ENCODE results near the gene SELENOW.
A peak's percentile ranks its signal among the peaks of the same experiment; 100 is the strongest.
"Not testable (repeated sequence)": the region's sequence is repeated elsewhere in the genome, so short reads cannot be mapped to it uniquely, and the experiment has no call there.

Gene SELENOW

DNA sequence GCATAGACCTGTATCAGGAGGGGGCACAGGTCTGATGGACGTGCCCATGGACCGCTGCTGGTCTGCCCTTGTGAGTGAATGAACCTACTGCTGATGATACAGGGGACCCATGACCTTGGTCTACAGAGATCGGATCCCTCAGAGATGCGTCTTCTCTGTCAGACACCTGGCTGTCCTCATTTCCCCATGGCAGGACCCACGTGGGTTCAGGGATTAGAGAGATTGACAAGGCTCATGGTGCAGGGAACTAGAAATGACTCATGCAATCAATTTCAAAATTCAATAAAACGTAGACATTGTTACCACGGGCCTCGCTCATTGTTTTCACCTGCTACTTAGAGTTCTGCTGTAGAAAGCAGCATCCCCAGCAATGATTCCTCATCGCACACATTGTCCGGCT is 26.8 kb downstream of the SELENOW start:
- DNase-seq (ENCODE audit: low spot score in 2 of 2): no peak
- Mint-ChIP-seq H3K4me1 (no peaks in the 10 kb centered on the region), H3K9me3 (peaks cover 3% of the 10 kb centered on the region), H3K27ac (no peak overlapping the region), H3K4me3 (no peak overlapping the region), H3K36me3 (peaks cover 2% of the 10 kb centered on the region), H3K27me3 (no peaks in the 10 kb centered on the region)
- ATAC-seq (ENCODE audit: low read depth): no peak

GRCh38 chr19:47806435-47806834 is 27.9 kb downstream of the SELENOW start:
- Mint-ChIP-seq H3K9me3 (no peaks in the 10 kb centered on the region), H3K27me3 (peaks cover 1% of the 10 kb centered on the region), H3K4me3 (no peak overlapping the region), H3K36me3 (peaks cover 2% of the 10 kb centered on the region), H3K4me1 (no peaks in the 10 kb centered on the region), H3K27ac (no peak overlapping the region)
- ATAC-seq (ENCODE audit: low read depth) (no peak), DNase-seq (ENCODE audit: low spot score in 2 of 2) (no peak)

- Mint-ChIP-seq H3K4me1 (no peaks in the 10 kb centered on the region), H3K27me3 (peaks cover 14% of the 10 kb centered on the region), H3K9me3 (peaks cover 2% of the 10 kb centered on the region), H3K36me3 (peaks cover 2% of the 10 kb centered on the region), H3K27ac (no peak overlapping the region), H3K4me3 (no peak overlapping the region)
- DNase-seq (ENCODE audit: low spot score in 2 of 2) (peak; percentile 49 to 54), ATAC-seq (ENCODE audit: low read depth) (peak; percentile 63)
These were observed 34.9 kb downstream of the SELENOW start for GRCh38 chr19:47813304-47813994.

DNA sequence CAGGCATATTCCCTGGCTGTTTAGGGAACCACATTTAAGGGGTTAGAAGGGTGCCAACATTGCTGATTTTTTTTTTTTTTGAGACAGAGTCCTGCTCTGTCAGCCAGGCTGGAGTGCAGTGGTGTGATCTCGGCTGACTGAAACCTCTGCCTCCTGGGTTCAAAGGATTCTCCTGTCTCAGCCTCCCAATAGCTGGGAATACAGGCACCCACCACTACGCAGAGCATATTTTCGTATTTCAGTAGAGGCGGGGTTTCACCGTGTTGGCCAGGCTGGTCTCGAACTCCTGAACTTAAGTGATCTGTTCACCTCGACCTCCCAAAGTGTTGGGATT is 35.5 kb downstream of the SELENOW start:
- no peak for ATAC-seq (ENCODE audit: low read depth)
- Mint-ChIP-seq H3K4me1 (no peaks in the 10 kb centered on the region), H3K9me3 (peaks cover 2% of the 10 kb centered on the region), H3K4me3 (no peak overlapping the region), H3K27ac (no peak overlapping the region), H3K27me3 (peaks cover 17% of the 10 kb centered on the region), H3K36me3 (peaks cover 2% of the 10 kb centered on the region)
- DNase-seq (ENCODE audit: low spot score in 2 of 2): no peak

GRCh38 chr19:47816270-47816669 is 37.8 kb downstream of the SELENOW start:
- H3K27me3 Mint-ChIP-seq: peaks cover 30% of the 10 kb centered on the region
- ATAC-seq (ENCODE audit: low read depth): not testable (repeated sequence)

GRCh38 chr19:47818221-47818620 is 39.7 kb downstream of the SELENOW start:
- ATAC-seq (ENCODE audit: low read depth); H3K27ac Mint-ChIP-seq; DNase-seq (ENCODE audit: low spot score in 2 of 2); H3K36me3 Mint-ChIP-seq; H3K9me3 Mint-ChIP-seq; H3K4me3 Mint-ChIP-seq; H3K4me1 Mint-ChIP-seq: not testable (repeated sequence)
- peaks cover 37% of the 10 kb centered on the region for H3K27me3 Mint-ChIP-seq

More at GRCh38 chr19:47816270-47816669, 37.8 kb downstream of the SELENOW start:
- H3K4me3 Mint-ChIP-seq; H3K9me3 Mint-ChIP-seq; H3K4me1 Mint-ChIP-seq; H3K36me3 Mint-ChIP-seq; DNase-seq (ENCODE audit: low spot score in 2 of 2); H3K27ac Mint-ChIP-seq: not testable (repeated sequence)

GRCh38 chr19:47819858-47820257 is 41.4 kb downstream of the SELENOW start:
- ATAC-seq (ENCODE audit: low read depth) (peak; percentile 65), DNase-seq (ENCODE audit: low spot score in 2 of 2) (no peak)
- H3K27me3 Mint-ChIP-seq: peaks cover 33% of the 10 kb centered on the region
- peaks cover 2% of the 10 kb centered on the region for H3K9me3 Mint-ChIP-seq
- H3K27ac Mint-ChIP-seq: no peak overlapping the region
- H3K36me3 Mint-ChIP-seq: no peaks in the 10 kb centered on the region
- peaks cover 8% of the 10 kb centered on the region for H3K4me1 Mint-ChIP-seq
- no peak overlapping the region for H3K4me3 Mint-ChIP-seq

- peaks cover 33% of the 10 kb centered on the region for H3K27me3 Mint-ChIP-seq
- DNase-seq (ENCODE audit: low spot score in 2 of 2): no peak
- peaks cover 2% of the 10 kb centered on the region for H3K9me3 Mint-ChIP-seq
- H3K27ac Mint-ChIP-seq: no peak overlapping the region
- H3K36me3 Mint-ChIP-seq: no peaks in the 10 kb centered on the region
- ATAC-seq (ENCODE audit: low read depth): no peak
- no peak overlapping the region for H3K4me3 Mint-ChIP-seq
- peaks cover 8% of the 10 kb centered on the region for H3K4me1 Mint-ChIP-seq
These were observed 41.9 kb downstream of the SELENOW start for GRCh38 chr19:47820410-47820809.

- no peak for ATAC-seq (ENCODE audit: low read depth)
- peaks cover 33% of the 10 kb centered on the region for H3K27me3 Mint-ChIP-seq
- H3K4me3 Mint-ChIP-seq: no peak within 1 kb of the TSS
- H3K27ac Mint-ChIP-seq: no peak within 1 kb of the TSS
- no peak for DNase-seq (ENCODE audit: low spot score in 2 of 2)
- peaks cover 8% of the 10 kb centered on the region for H3K4me1 Mint-ChIP-seq
- peaks cover 2% of the 10 kb centered on the region for H3K9me3 Mint-ChIP-seq
- H3K36me3 Mint-ChIP-seq: no peaks in the 10 kb centered on the region
These were observed 43.0 kb downstream of the SELENOW start, which contains the start of gene CRX for GRCh38 chr19:47821460-47822020. Gene CRX (plus strand): TSS chr19:47821937. CDS start chr19:47834444, 12,507 bp downstream.

DNA sequence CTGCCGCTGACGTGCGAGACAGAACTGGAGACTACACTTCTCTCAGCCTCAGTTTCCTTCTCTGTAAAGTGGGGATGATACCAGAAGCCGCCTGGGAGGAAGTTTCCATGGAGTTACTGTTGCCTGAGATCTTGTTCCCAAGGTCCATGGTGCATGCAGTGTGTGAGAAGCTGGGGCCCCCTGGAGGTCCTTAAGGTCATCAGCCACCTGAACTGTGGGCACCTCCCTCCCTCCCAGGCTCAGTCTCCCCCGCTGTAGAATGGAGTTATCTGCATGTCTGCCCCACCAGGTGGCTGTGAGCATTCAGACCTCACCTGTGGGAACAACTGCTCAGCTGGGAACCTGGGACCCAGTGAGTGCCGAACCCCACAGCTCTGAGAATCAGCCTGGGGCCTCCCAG is 45.9 kb downstream of the SELENOW start:
- Mint-ChIP-seq H3K36me3 (no peaks in the 10 kb centered on the region), H3K9me3 (peaks cover 2% of the 10 kb centered on the region), H3K4me1 (peaks cover 8% of the 10 kb centered on the region), H3K4me3 (no peak overlapping the region), H3K27me3 (peaks cover 21% of the 10 kb centered on the region), H3K27ac (no peak overlapping the region)
- ATAC-seq (ENCODE audit: low read depth): no peak
- no peak for DNase-seq (ENCODE audit: low spot score in 2 of 2)

GRCh38 chr19:47826800-47827199 is 48.3 kb downstream of the SELENOW start:
- peaks cover 8% of the 10 kb centered on the region for H3K27me3 Mint-ChIP-seq
- DNase-seq (ENCODE audit: low spot score in 2 of 2): no peak
- ATAC-seq (ENCODE audit: low read depth): no peak
- H3K27ac Mint-ChIP-seq: no peak overlapping the region
- H3K4me3 Mint-ChIP-seq: no peak overlapping the region
- peaks cover 2% of the 10 kb centered on the region for H3K9me3 Mint-ChIP-seq
- no peaks in the 10 kb centered on the region for H3K36me3 Mint-ChIP-seq
- H3K4me1 Mint-ChIP-seq: no peaks in the 10 kb centered on the region

- no peak for DNase-seq (ENCODE audit: low spot score in 2 of 2)
- no peak for ATAC-seq (ENCODE audit: low read depth)
- Mint-ChIP-seq H3K4me1 (no peaks in the 10 kb centered on the region), H3K36me3 (no peaks in the 10 kb centered on the region), H3K9me3 (no peaks in the 10 kb centered on the region), H3K27me3 (peaks cover 2% of the 10 kb centered on the region), H3K4me3 (no peak overlapping the region), H3K27ac (no peak overlapping the region)
These were observed 54.2 kb downstream of the SELENOW start for GRCh38 chr19:47832723-47833122.

All from memory B cell (primary cell).